ENCODE measurements around the gene COL9A3. TPM values are rescaled to one million over a fixed set of nuclear protein-coding genes. Genes with fewer than 3 reads are reported as not detected.
A peak's percentile ranks its signal among the peaks of the same experiment; 100 is the strongest.

Gene COL9A3
- total RNA-seq, 1 donor from 2014 or later: not detected

GRCh38 chr20:62885896-62886708 is 69.3 kb downstream of the COL9A3 start:
- H3K36me3 ChIP-seq (ENCODE audit: control insufficient read depth, insufficient read depth, low read length): peaks cover 16% of the 10 kb centered on the region
- no peak for DNase-seq (ENCODE audit: low read depth)

GRCh38 chr20:62886709-62887058 is 69.8 kb downstream of the COL9A3 start:
- no peak for TF ChIP-seq CTCF (IDR thresholded peaks at IDR 0.05; ENCODE audit: insufficient read depth, low read length, severe bottlenecking)
- Histone ChIP-seq H3K36me3 (ENCODE audit: control insufficient read depth, insufficient read depth, low read length) (peaks cover 19% of the 10 kb centered on the region), H3K27me3 (ENCODE audit: control insufficient read depth, insufficient read depth, low read length) (no peaks in the 10 kb centered on the region), H3K4me3 (ENCODE audit: low read depth, low read length) (no peak overlapping the region)
- FAIRE-seq: peak; percentile 81
- DNase-seq (ENCODE audit: low read depth): no peak

More at GRCh38 chr20:62885896-62886708, 69.3 kb downstream of the COL9A3 start:
- Histone ChIP-seq H3K27me3 (ENCODE audit: control insufficient read depth, insufficient read depth, low read length) (no peaks in the 10 kb centered on the region), H3K4me3 (ENCODE audit: low read depth, low read length) (no peak overlapping the region)
- FAIRE-seq: peak; percentile 55
- TF ChIP-seq CTCF (IDR thresholded peaks at IDR 0.05; ENCODE audit: insufficient read depth, low read length, severe bottlenecking): no peak

GRCh38 chr20:62887152-62887859 is 70.5 kb downstream of the COL9A3 start:
- peaks cover 20% of the 10 kb centered on the region for H3K36me3 ChIP-seq (ENCODE audit: control insufficient read depth, insufficient read depth, low read length)
- peak; percentile 60 for DNase-seq (ENCODE audit: low read depth)

GRCh38 chr20:62887860-62888239 is 71.0 kb downstream of the COL9A3 start:
- FAIRE-seq: no peak
- no peak for TF ChIP-seq CTCF (IDR thresholded peaks at IDR 0.05; ENCODE audit: insufficient read depth, low read length, severe bottlenecking)
- H3K36me3 ChIP-seq (ENCODE audit: control insufficient read depth, insufficient read depth, low read length): peaks cover 25% of the 10 kb centered on the region

More at GRCh38 chr20:62887152-62887859, 70.5 kb downstream of the COL9A3 start:
- Histone ChIP-seq H3K27me3 (ENCODE audit: control insufficient read depth, insufficient read depth, low read length) (no peaks in the 10 kb centered on the region), H3K4me3 (ENCODE audit: low read depth, low read length) (no peak overlapping the region)
- FAIRE-seq: no peak
- TF ChIP-seq CTCF (IDR thresholded peaks at IDR 0.05; ENCODE audit: insufficient read depth, low read length, severe bottlenecking): no peak

GRCh38 chr20:62888406-62888805 is 71.6 kb downstream of the COL9A3 start:
- DNase-seq (ENCODE audit: low read depth) (no peak), FAIRE-seq (no peak)
- H3K4me3 ChIP-seq (ENCODE audit: low read depth, low read length): no peak overlapping the region
- H3K36me3 ChIP-seq (ENCODE audit: control insufficient read depth, insufficient read depth, low read length): peaks cover 26% of the 10 kb centered on the region
- H3K27me3 ChIP-seq (ENCODE audit: control insufficient read depth, insufficient read depth, low read length): no peaks in the 10 kb centered on the region
- TF ChIP-seq CTCF (IDR thresholded peaks at IDR 0.05; ENCODE audit: insufficient read depth, low read length, severe bottlenecking): no peak

More at GRCh38 chr20:62887860-62888239, 71.0 kb downstream of the COL9A3 start:
- no peak for DNase-seq (ENCODE audit: low read depth)
- Histone ChIP-seq H3K27me3 (ENCODE audit: control insufficient read depth, insufficient read depth, low read length) (no peaks in the 10 kb centered on the region), H3K4me3 (ENCODE audit: low read depth, low read length) (no peak overlapping the region)

Data from bronchial epithelial cell (primary cell).